Panc1 (cell line): ENCODE results near the gene BSND. TPM values are rescaled to one million over a fixed set of nuclear protein-coding genes. Genes with fewer than 3 reads are reported as not detected.

Source experiments
- ATAC-seq: fragments of 200-7000 bp; cut with Tn5 transposase; 2 replicates; pipeline ENCODE4 v1.9.1; 2020; ENCODE audit warnings: mild to moderate bottlenecking, moderate library complexity
- BruUV-seq: library from RNA; stranded (reverse); fragments of 400-500 nt; replicated peaks from 2 replicates; lab custom pipeline; 2021; lab: Mats Ljungman, UMichigan
- CTCF ChIA-PET: fragments of 300-600 bp; sonication (Branson Sonifier 250); formaldehyde crosslinking; loops from one replicate; lab custom pipeline; 2022; ENCODE audit warnings: antibody characterized with exemption; lab: Charles Lee
- POLR2A ChIA-PET: fragments of 300-600 bp; sonication (Branson Sonifier 250); formaldehyde crosslinking; loops from one replicate; lab custom pipeline; 2022; ENCODE audit warnings: antibody characterized with exemption; lab: Charles Lee
- DNase-seq: peaks from one replicate; pipeline ENCODE4 v3.0.0-alpha.2; 2010; ENCODE audit warnings: low read depth, low spot score
- H3K27ac ChIP-seq: 2 replicates; pipeline ENCODE4 v1.5.1; 2011; ENCODE audit warnings: mild to moderate bottlenecking, low read length, inconsistent platforms
- H3K27me3 ChIP-seq: fragments of 200-500 bp; sonication (Bioruptor generic); 2 replicates; pipeline ENCODE4 v1.6.0; 2014; ENCODE audit warnings: low read length, inconsistent platforms; ENCODE audit not compliant: control insufficient read depth, insufficient read depth
- H3K36me3 ChIP-seq: fragments of 200-500 bp; sonication (Bioruptor generic); 2 replicates; pipeline ENCODE4 v1.5.1; 2014; ENCODE audit warnings: inconsistent platforms, mild to moderate bottlenecking, low read length, moderate library complexity; ENCODE audit not compliant: control insufficient read depth, insufficient read depth
- H3K4me1 ChIP-seq: 2 replicates; pipeline ENCODE4 v1.5.1; 2011; ENCODE audit warnings: inconsistent platforms, mild to moderate bottlenecking, low read length, moderate library complexity; ENCODE audit not compliant: control insufficient read depth, insufficient read depth
- H3K4me3 ChIP-seq, 2 experiments: 2 replicates each; pipeline ENCODE4 v1.5.1; 2011 to 2012; ENCODE audit warnings: low read depth in 2 of 2, low read length in 2 of 2, mild to moderate bottlenecking in 2 of 2, inconsistent platforms in 1 of 2, moderate library complexity in 1 of 2
- H3K9me3 ChIP-seq: fragments of 200-500 bp; sonication (Bioruptor generic); 2 replicates; pipeline ENCODE4 v1.5.1; 2014; ENCODE audit warnings: low read depth, mild to moderate bottlenecking, inconsistent platforms, low read length, moderate library complexity; ENCODE audit not compliant: control insufficient read depth, insufficient read depth
- POLR2AphosphoS5 ChIP-seq: IDR thresholded peaks from 2 replicates; pipeline ENCODE4 v1.6.1; 2012; ENCODE audit warnings: mild to moderate bottlenecking, low read depth, low read length, moderate library complexity
- SIN3A ChIP-seq: IDR thresholded peaks from 2 replicates; pipeline ENCODE4 v1.6.1; 2012; ENCODE audit warnings: low read depth, mild to moderate bottlenecking, low read length, moderate library complexity, borderline replicate concordance; ENCODE audit not compliant: insufficient read depth
- TCF7L2 ChIP-seq: IDR thresholded peaks from 2 replicates; pipeline ENCODE4 v1.6.1; 2011; ENCODE audit warnings: mild to moderate bottlenecking, low read depth, low read length, inconsistent platforms
- in situ Hi-C: cut with HindIII; loops from 2 replicates; pipeline ENCODE4 v1.10.0; 2016; ENCODE audit warnings: low sequenced_read_pairs, low pct_unique_long_range_greater_than_20kb
- intact Hi-C: fragments of 100-400 bp; cut with micrococcal nuclease; formaldehyde crosslinking; loops from one replicate; pipeline ENCODE4 v1.10.0; 2022; ENCODE audit not compliant: unreplicated experiment
- total RNA-seq: library from RNA; stranded (reverse); gene quantifications from one replicate; pipeline ENCODE4 v1.2.1, GENCODE V29; 2021; ENCODE audit not compliant: unreplicated experiment
- TF ChIP-seq, protein P1 (sequence below): fragments of 450-650 bp; IDR thresholded peaks from 2 replicates; pipeline ENCODE4 v1.5.1; 2017; ENCODE audit warnings: mild to moderate bottlenecking
- TF ChIP-seq, protein P2 (sequence below), 2 experiments: IDR thresholded peaks; 2 replicates each; pipeline ENCODE4 v1.6.1; 2011 to 2012; ENCODE audit warnings: low read depth in 2 of 2, control low read depth in 1 of 2, low read length in 1 of 2, mild to moderate bottlenecking in 1 of 2, moderate library complexity in 1 of 2; ENCODE audit not compliant: insufficient read depth in 1 of 2

BSND gene
- total RNA-seq, 1 experiment from 2014 or later = not detected

GRCh38 chr1:54978528-54979326, 20.0 kb upstream of the BSND start:
- in situ Hi-C loops = no loop called here
- no peaks in the 10 kb centered on the region for H3K9me3 ChIP-seq
- no TSS peak for BruUV-seq
- ATAC-seq = no peak
- TF ChIP-seq SIN3A = no peak
- no peak for TF ChIP-seq POLR2AphosphoS5
- TF ChIP-seq, protein P1, sequence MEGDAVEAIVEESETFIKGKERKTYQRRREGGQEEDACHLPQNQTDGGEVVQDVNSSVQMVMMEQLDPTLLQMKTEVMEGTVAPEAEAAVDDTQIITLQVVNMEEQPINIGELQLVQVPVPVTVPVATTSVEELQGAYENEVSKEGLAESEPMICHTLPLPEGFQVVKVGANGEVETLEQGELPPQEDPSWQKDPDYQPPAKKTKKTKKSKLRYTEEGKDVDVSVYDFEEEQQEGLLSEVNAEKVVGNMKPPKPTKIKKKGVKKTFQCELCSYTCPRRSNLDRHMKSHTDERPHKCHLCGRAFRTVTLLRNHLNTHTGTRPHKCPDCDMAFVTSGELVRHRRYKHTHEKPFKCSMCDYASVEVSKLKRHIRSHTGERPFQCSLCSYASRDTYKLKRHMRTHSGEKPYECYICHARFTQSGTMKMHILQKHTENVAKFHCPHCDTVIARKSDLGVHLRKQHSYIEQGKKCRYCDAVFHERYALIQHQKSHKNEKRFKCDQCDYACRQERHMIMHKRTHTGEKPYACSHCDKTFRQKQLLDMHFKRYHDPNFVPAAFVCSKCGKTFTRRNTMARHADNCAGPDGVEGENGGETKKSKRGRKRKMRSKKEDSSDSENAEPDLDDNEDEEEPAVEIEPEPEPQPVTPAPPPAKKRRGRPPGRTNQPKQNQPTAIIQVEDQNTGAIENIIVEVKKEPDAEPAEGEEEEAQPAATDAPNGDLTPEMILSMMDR = no peak
- no peak for TF ChIP-seq TCF7L2
- TF ChIP-seq, protein P2, sequence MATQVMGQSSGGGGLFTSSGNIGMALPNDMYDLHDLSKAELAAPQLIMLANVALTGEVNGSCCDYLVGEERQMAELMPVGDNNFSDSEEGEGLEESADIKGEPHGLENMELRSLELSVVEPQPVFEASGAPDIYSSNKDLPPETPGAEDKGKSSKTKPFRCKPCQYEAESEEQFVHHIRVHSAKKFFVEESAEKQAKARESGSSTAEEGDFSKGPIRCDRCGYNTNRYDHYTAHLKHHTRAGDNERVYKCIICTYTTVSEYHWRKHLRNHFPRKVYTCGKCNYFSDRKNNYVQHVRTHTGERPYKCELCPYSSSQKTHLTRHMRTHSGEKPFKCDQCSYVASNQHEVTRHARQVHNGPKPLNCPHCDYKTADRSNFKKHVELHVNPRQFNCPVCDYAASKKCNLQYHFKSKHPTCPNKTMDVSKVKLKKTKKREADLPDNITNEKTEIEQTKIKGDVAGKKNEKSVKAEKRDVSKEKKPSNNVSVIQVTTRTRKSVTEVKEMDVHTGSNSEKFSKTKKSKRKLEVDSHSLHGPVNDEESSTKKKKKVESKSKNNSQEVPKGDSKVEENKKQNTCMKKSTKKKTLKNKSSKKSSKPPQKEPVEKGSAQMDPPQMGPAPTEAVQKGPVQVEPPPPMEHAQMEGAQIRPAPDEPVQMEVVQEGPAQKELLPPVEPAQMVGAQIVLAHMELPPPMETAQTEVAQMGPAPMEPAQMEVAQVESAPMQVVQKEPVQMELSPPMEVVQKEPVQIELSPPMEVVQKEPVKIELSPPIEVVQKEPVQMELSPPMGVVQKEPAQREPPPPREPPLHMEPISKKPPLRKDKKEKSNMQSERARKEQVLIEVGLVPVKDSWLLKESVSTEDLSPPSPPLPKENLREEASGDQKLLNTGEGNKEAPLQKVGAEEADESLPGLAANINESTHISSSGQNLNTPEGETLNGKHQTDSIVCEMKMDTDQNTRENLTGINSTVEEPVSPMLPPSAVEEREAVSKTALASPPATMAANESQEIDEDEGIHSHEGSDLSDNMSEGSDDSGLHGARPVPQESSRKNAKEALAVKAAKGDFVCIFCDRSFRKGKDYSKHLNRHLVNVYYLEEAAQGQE (IDR thresholded peaks at IDR 0.05; ENCODE audit: insufficient read depth in 1 of 2, low read depth in 2 of 2, low read length in 1 of 2) = no peak
- H3K4me1 ChIP-seq = no peaks in the 10 kb centered on the region; the same call in 1 of the 2 replicates
- POLR2A ChIA-PET = no interaction called here
- H3K4me3 ChIP-seq = no peak overlapping the region
- no peak for DNase-seq
- intact Hi-C loops = no loop called here
- no peaks in the 10 kb centered on the region for H3K36me3 ChIP-seq
- H3K27ac ChIP-seq = no peak overlapping the region
- CTCF ChIA-PET = no interaction called here
- peaks cover 4% of the 10 kb centered on the region; the same call in 1 of the 2 replicates for H3K27me3 ChIP-seq

DNA sequence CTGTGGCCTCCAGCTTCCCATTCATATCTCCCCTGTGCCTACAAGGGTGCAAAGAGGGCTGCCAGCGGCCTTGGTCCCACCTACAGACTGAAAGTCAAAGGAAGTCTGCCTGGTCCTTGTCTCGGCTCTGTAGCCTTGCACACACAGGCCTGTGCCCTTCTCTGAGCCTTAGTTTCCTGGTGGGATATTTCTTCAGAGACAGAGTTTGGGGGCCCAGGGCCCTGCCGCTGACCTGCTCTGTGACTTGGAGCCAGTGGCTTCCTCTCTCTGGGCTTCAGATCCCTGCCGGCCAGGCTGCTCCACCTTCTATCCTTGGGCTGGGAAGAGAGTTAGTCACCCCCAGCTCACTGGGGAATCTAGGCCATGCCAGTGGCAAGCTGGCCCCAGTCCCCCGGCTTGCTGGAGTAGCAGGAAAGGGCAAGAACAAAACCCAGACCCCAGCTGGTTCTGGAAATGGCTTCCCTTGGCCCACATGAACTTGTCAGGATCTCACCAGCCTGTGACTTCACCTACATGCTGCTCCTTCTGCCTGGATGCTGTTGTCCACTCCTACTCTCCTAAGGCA, 19.3 kb upstream of the BSND start:
- Histone ChIP-seq H3K36me3 (no peaks in the 10 kb centered on the region), H3K27ac (no peak overlapping the region), H3K4me1 (no peaks in the 10 kb centered on the region; the same call in 1 of the 2 replicates), H3K27me3 (peaks cover 5% of the 10 kb centered on the region; the same call in 1 of the 2 replicates), H3K4me3 (no peak overlapping the region), H3K9me3 (no peaks in the 10 kb centered on the region)
- TF ChIP-seq POLR2AphosphoS5 (no peak), TCF7L2 (no peak), SIN3A (no peak)
- TF ChIP-seq, protein P1 = no peak
- TF ChIP-seq, protein P2 (IDR thresholded peaks at IDR 0.05; ENCODE audit: insufficient read depth in 1 of 2, low read depth in 2 of 2, low read length in 1 of 2) = no peak
- DNase-seq (no peak), ATAC-seq (no peak)
- intact Hi-C loops (no loop called here), in situ Hi-C loops (no loop called here)
- no TSS peak for BruUV-seq
- POLR2A ChIA-PET = no interaction called here
- CTCF ChIA-PET = no interaction called here
